Body of pancreas (tissue), 4 donors: ENCODE measurements around the gene SGCE.

Source experiments
- CTCF ChIP-seq, 7 experiments: fragments of 450-650 bp in 4 of 7; fragments of 200-600 bp in 3 of 7; sonication (generic) in 3 of 7; IDR thresholded peaks; one replicate each; pipeline ENCODE4 v1.5.1; 2016 to 2019; ENCODE audit warnings: antibody characterized with exemption in 7 of 7
- POLR2A ChIP-seq, 3 donors: fragments of 450-650 bp; IDR thresholded peaks; one replicate each; pipeline ENCODE4 v1.6.1; 2016; ENCODE audit warnings: antibody characterized with exemption in 3 of 3, mild to moderate bottlenecking in 2 of 3

- no peak for TF ChIP-seq CTCF (IDR thresholded peaks at IDR 0.05)
- TF ChIP-seq POLR2A (IDR thresholded peaks at IDR 0.05): no peak
Measured at GRCh38 chr7:94562525-94562924, 93.4 kb downstream of the SGCE start.
